Ishikawa (cell line): Measurements from ENCODE around the gene DIRAS2.

ENCODE experiments used
- CEBPB ChIP-seq: IDR thresholded peaks from 2 replicates; pipeline ENCODE4 v1.6.1; 2012
- CREB1 ChIP-seq: IDR thresholded peaks from 2 replicates; pipeline ENCODE4 v1.6.1; 2012; ENCODE audit warnings: low read depth
- EGR1 ChIP-seq: IDR thresholded peaks from 2 replicates; pipeline ENCODE4 v1.6.1; 2012
- EP300 ChIP-seq: IDR thresholded peaks from 2 replicates; pipeline ENCODE4 v1.6.1; 2012; ENCODE audit warnings: borderline replicate concordance
- FOXM1 ChIP-seq: IDR thresholded peaks from 2 replicates; pipeline ENCODE4 v1.6.1; 2012; ENCODE audit warnings: low read depth, borderline replicate concordance
- MAX ChIP-seq: IDR thresholded peaks from 2 replicates; pipeline ENCODE4 v1.6.1; 2012
- NFIC ChIP-seq: IDR thresholded peaks from 2 replicates; pipeline ENCODE4 v1.6.1; 2012
- RAD21 ChIP-seq: IDR thresholded peaks from 2 replicates; pipeline ENCODE4 v1.6.1; 2012; ENCODE audit warnings: low read depth
- REST ChIP-seq: IDR thresholded peaks from 2 replicates; pipeline ENCODE4 v1.6.1; 2012; ENCODE audit warnings: low read depth, mild to moderate bottlenecking
- TAF1 ChIP-seq: IDR thresholded peaks from 2 replicates; pipeline ENCODE4 v1.6.1; 2012; ENCODE audit warnings: low read depth, mild to moderate bottlenecking
- TCF12 ChIP-seq: IDR thresholded peaks from 2 replicates; pipeline ENCODE4 v1.6.1; 2012; ENCODE audit warnings: low read depth
- TEAD4 ChIP-seq: IDR thresholded peaks from 2 replicates; pipeline ENCODE4 v1.6.1; 2012
- USF1 ChIP-seq: IDR thresholded peaks from 2 replicates; pipeline ENCODE4 v1.6.1; 2012
- YY1 ChIP-seq: IDR thresholded peaks from 2 replicates; pipeline ENCODE4 v1.6.1; 2012; ENCODE audit warnings: low read depth
- ZBTB7A ChIP-seq: IDR thresholded peaks from 2 replicates; pipeline ENCODE4 v1.6.1; 2012; ENCODE audit warnings: low read depth

The DIRAS2 gene

GRCh38 chr9:90640361-90640760 is 2.3 kb downstream of the DIRAS2 start:
- TF ChIP-seq TCF12 (no peak), NFIC (no peak), TEAD4 (no peak), CEBPB (no peak), REST (no peak), RAD21 (no peak), MAX (no peak), ZBTB7A (no peak), CREB1 (no peak), EP300 (no peak), EGR1 (no peak), YY1 (no peak), TAF1 (no peak), FOXM1 (no peak), USF1 (no peak)

DNA sequence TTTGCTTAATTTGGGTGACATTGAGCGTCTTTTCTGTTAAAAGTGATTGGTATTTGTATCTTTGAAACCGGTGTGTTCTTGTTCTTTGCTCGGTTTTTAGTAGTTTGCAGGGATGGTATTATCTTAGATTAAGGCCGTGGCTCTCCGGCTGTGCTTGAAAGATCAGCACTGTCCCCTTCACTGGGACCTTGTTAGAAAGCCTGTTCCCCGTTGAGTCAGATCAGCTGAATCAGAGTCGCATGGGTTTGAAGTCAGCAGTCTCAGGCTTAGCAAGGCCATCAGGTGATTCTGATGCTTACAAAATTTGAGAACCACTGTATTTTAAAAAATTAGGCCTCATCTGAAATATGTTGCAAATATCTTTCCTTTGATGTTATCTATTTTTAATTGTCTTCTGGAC is 5.0 kb downstream of the DIRAS2 start:
- TF ChIP-seq TCF12 (no peak), CREB1 (no peak), FOXM1 (no peak), EGR1 (no peak), YY1 (no peak), NFIC (no peak), ZBTB7A (no peak), TEAD4 (no peak), EP300 (no peak)

DNA sequence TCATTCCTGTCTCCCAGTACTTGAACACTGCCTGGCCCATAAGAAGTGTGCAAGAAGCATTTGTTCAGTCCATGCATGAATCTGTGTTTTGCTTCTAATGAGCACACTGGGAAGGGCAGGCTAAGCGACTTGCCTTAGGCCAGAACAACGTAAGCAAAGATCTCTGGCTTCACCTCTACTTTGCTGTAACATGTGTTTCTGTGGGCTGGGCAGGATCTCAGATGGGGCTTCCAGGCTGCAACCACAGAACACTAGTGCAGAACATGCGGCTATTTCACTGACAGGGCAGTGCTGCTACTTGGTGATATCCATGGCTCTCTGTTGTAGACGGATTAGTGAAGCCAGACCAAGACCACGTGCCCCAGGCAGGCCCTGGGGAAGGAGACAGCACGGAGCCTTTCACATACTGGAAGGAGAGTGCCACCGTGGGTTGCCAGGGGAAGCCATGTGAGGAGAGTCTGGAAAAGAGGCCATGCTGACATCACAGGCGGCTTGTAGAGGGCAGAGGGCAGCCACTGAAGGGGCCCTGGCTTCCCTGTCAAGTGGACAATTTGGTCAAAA is 9.9 kb downstream of the DIRAS2 start:
- TF ChIP-seq CEBPB (no peak), TEAD4 (no peak), EGR1 (no peak), TCF12 (no peak), MAX (no peak), USF1 (no peak), YY1 (no peak), REST (no peak), EP300 (no peak), ZBTB7A (no peak), FOXM1 (no peak), TAF1 (no peak)

DNA sequence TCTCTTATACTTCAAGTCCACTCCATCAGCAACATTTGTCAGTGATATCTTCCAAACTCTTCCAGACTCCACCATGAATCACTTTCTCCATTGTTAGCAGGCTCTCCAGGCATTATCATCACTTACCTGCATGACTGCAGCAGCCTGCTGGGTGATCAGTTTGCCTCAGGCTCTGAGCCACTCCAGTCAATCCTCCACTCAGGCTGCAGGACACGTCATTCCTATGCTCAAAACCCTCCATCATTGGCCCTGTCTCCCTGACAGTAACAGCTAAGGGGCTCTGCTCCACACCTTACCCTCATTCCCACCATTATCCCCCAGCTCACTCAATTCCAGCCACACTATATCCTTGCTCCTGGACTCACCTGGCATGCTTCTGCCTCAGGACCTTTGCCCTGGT is 10.7 kb downstream of the DIRAS2 start:
- TF ChIP-seq EP300 (no peak), TCF12 (no peak), USF1 (no peak), YY1 (no peak), REST (no peak), ZBTB7A (no peak)

- no peak for TF ChIP-seq ZBTB7A
- TF ChIP-seq REST = no peak
- no peak for TF ChIP-seq YY1
- no peak for TF ChIP-seq CREB1
- TF ChIP-seq MAX = no peak
- no peak for TF ChIP-seq RAD21
- no peak for TF ChIP-seq FOXM1
- no peak for TF ChIP-seq USF1
- TF ChIP-seq NFIC = no peak
- no peak for TF ChIP-seq TAF1
- no peak for TF ChIP-seq EP300
- TF ChIP-seq TCF12 = no peak
Observed at GRCh38 chr9:90629991-90630390, 12.6 kb downstream of the DIRAS2 start.
